SK-N-SH (cell line): Measurements from ENCODE around the gene HSD17B7. TPM values are rescaled to one million over a fixed set of nuclear protein-coding genes. Genes with fewer than 3 reads are reported as not detected.
"Not testable (repeated sequence)": the region's sequence is repeated elsewhere in the genome, so short reads cannot be mapped to it uniquely, and the experiment has no call there.

Experiments
- CTCF ChIA-PET: fragments of 300-600, 350-600 bp; formaldehyde crosslinking; extraction: SDS; loops from one replicate; lab custom pipeline; 2021; lab: Yijun Ruan, JAX
- POLR2A ChIA-PET: fragments of 350-600 bp; sonication (Branson Sonifier 250); formaldehyde crosslinking; extraction: SDS; loops from one replicate; lab custom pipeline; 2020; ENCODE audit warnings: antibody characterized with exemption, inconsistent platforms; lab: Yijun Ruan, JAX
- DNase-seq: peaks from one replicate; pipeline ENCODE4 v3.0.0; 2012
- H2AFZ ChIP-seq: fragments of 200-600 bp; sonication (generic); 2 replicates; pipeline ENCODE4 v1.8.1; 2016; ENCODE audit warnings: antibody characterized with exemption, mild to moderate bottlenecking, low read depth
- H3F3A ChIP-seq: fragments of 200-600 bp; sonication (generic); replicated peaks from 2 replicates; pipeline ENCODE3; 2016; ENCODE audit warnings: antibody characterized with exemption, mild to moderate bottlenecking; ENCODE audit not compliant: insufficient read depth
- H3K27ac ChIP-seq, 2 experiments: fragments of 200-500 bp in 1 of 2; fragments of 200-600 bp in 1 of 2; sonication (Bioruptor generic) in 1 of 2; sonication (generic), shearing (Covaris generic) in 1 of 2; 2 replicates each; pipeline versions ENCODE4 v1.5.1 to v1.6.1; 2014 to 2016; ENCODE audit warnings: low read depth in 2 of 2, inconsistent platforms in 1 of 2, low read length in 1 of 2, mild to moderate bottlenecking in 1 of 2, mixed read lengths in 1 of 2
- H3K27me3 ChIP-seq: fragments of 200-600 bp; sonication (generic), shearing (Covaris generic); 2 replicates; pipeline ENCODE4 v1.6.1; 2016; ENCODE audit warnings: mixed run types; ENCODE audit not compliant: insufficient read depth
- H3K36me3 ChIP-seq, 2 experiments: fragments of 200-500 bp in 1 of 2; fragments of 200-600 bp in 1 of 2; sonication (Bioruptor generic) in 1 of 2; sonication (generic) in 1 of 2; replicated peaks in 1 of 2; 2 replicates each; pipeline versions ENCODE3 to v1.5.1; 2014 to 2016; ENCODE audit warnings: low read length in 1 of 2, mild to moderate bottlenecking in 1 of 2; ENCODE audit not compliant: insufficient read depth in 2 of 2, control insufficient read depth in 1 of 2
- H3K4me1 ChIP-seq, 2 experiments: fragments of 200-500 bp in 1 of 2; fragments of 200-600 bp in 1 of 2; sonication (Bioruptor generic) in 1 of 2; sonication (generic), shearing (Covaris generic) in 1 of 2; 2 replicates each; pipeline versions ENCODE4 v1.5.1 to v1.6.1; 2014 to 2016; ENCODE audit warnings: low read depth in 1 of 2, low read length in 1 of 2, mixed run types in 1 of 2; ENCODE audit not compliant: insufficient read depth in 2 of 2, control insufficient read depth in 1 of 2
- H3K4me2 ChIP-seq: fragments of 200-600 bp; sonication (generic), shearing (Covaris generic); 2 replicates; pipeline ENCODE4 v1.6.1; 2017; ENCODE audit warnings: mixed run types
- H3K4me3 ChIP-seq, 2 experiments: fragments of 200-500 bp in 1 of 2; fragments of 200-600 bp in 1 of 2; sonication (Bioruptor generic) in 1 of 2; sonication (generic), shearing (Covaris generic) in 1 of 2; 2 replicates each; pipeline versions ENCODE4 v1.5.1 to v1.8.1; 2014 to 2016; ENCODE audit warnings: low read depth in 2 of 2, inconsistent platforms in 1 of 2, low read length in 1 of 2, mild to moderate bottlenecking in 1 of 2, mixed read lengths in 1 of 2, moderate library complexity in 1 of 2
- H3K79me2 ChIP-seq: fragments of 200-600 bp; sonication (generic); 2 replicates; pipeline ENCODE4 v1.8.1; 2017; ENCODE audit warnings: mild to moderate bottlenecking; ENCODE audit not compliant: insufficient read depth
- H3K9ac ChIP-seq: fragments of 200-600 bp; sonication (generic); 2 replicates; pipeline ENCODE4 v1.6.1; 2017; ENCODE audit warnings: mixed run types
- H3K9me2 ChIP-seq: fragments of 200-600 bp; sonication (generic); 2 replicates; pipeline ENCODE4 v1.6.1; 2017; ENCODE audit warnings: mixed run types
- H3K9me3 ChIP-seq: fragments of 200-600 bp; sonication (generic); 2 replicates; pipeline ENCODE4 v1.6.1; 2017; ENCODE audit warnings: mixed run types, mild to moderate bottlenecking, moderate library complexity
- H4K20me1 ChIP-seq: fragments of 200-600 bp; sonication (generic); 2 replicates; pipeline ENCODE4 v1.6.1; 2017; ENCODE audit warnings: mild to moderate bottlenecking, mixed run types; ENCODE audit not compliant: insufficient read depth
- CTCF ChIP-seq: fragments of 200-600 bp; sonication (generic); IDR thresholded peaks from 2 replicates; pipeline ENCODE4 v1.6.1; 2017; ENCODE audit warnings: antibody characterized with exemption, mild to moderate bottlenecking, moderate library complexity
- RAD21 ChIP-seq: IDR thresholded peaks from 2 replicates; pipeline ENCODE4 v1.6.1; 2012; ENCODE audit warnings: mild to moderate bottlenecking, low read length
- SMC3 ChIP-seq: IDR thresholded peaks from 2 replicates; pipeline ENCODE4 v1.6.1; 2012; ENCODE audit warnings: low read depth, low read length, improper control_type of control experiment
- WGBS: methylation state at CpG from one replicate; pipeline ENCODE4 v1.1.6; 2017; ENCODE audit warnings: low lambda C conversion rate; 5-methylcytosine and 5-hydroxymethylcytosine counted together
- polyA plus RNA-seq, 3 experiments: library from polyadenylated mRNA; depleted of rRNA; stranded (reverse); fragments of >200 nt; gene quantifications; 2 replicates each; pipeline ENCODE4 v1.2.3, GENCODE V29; 2012

HSD17B7 gene
- polyA plus RNA-seq, 1 of the 3 experiments (the other 2 are of a cell fraction): 14.5 TPM

DNA sequence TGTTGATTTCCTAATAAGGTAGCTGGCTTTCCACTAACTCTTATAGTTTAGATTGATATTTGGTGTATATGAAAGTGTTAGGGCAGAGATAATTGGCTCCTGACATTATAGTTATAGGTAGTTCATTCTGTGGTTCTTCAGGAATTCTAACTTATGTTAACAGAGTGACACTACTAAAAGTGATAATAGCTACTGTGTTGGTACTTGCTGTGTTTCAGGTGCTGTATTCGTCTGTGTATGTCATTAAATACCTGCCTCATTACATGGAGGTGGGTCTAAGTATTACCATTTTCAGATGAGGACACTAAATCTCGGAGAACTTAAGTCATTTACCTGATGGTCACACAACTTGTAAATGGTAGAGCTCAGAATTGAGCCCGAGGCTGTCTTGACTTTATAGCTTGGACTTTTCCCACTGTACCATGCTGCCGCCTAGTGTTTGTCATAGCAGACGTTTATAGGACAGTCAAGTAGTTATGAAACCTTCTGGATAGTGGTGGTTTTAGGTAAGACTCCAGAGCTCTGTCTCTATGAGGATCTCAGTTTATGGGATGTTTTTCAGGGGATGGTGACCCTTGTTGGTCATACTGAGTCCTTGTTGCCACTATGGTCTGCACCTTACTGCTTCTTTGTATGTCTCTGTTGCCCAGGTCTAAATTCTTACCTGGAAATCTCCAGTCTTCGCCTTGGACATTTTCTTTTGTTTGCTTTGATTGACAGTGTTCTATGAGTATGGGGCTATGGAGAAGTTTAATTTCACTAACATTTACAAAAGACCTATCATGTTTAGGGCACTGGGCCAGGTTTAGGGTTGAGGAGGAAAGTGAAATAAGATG lies 9.7 kb downstream of the HSD17B7 start:
- H3K4me3 ChIP-seq, POLR2A ChIA-PET, H3F3A ChIP-seq, H2AFZ ChIP-seq, H3K4me2 ChIP-seq, H3K27ac ChIP-seq, H3K9me3 ChIP-seq, H3K9me2 ChIP-seq: not testable (repeated sequence)
- WGBS: 35% methylated on average over 6 of the region's 6 CpGs
- H3K36me3 ChIP-seq: peaks cover 18% of the 10 kb centered on the region in 2 experiments
- CTCF ChIA-PET: interaction anchor here (0.6 to 3.1 kb wide), 19 partner anchors 27 to 744 kb away, joined by 3 to 44 read pairs (median 3); partner anchors contain the start of gene RGS4
- peak; percentile 32 for DNase-seq
- peak; percentile 73 for TF ChIP-seq CTCF
- peak; percentile 74 for TF ChIP-seq SMC3
- peak; percentile 77 for TF ChIP-seq RAD21
- TF ChIP-seq, all 33 proteins: peak for 3; not testable (repeated sequence) for 30
- H3K4me1 ChIP-seq, H4K20me1 ChIP-seq, H3K79me2 ChIP-seq, H3K9ac ChIP-seq, H3K27me3 ChIP-seq: not testable (repeated sequence)

- POLR2A ChIA-PET, H2AFZ ChIP-seq, H3K4me3 ChIP-seq, H3K27me3 ChIP-seq, H4K20me1 ChIP-seq, H3F3A ChIP-seq, H3K9ac ChIP-seq, H3K4me2 ChIP-seq, H3K9me3 ChIP-seq, H3K4me1 ChIP-seq, DNase-seq, H3K79me2 ChIP-seq, CTCF ChIA-PET, H3K36me3 ChIP-seq, H3K9me2 ChIP-seq, H3K27ac ChIP-seq: not testable (repeated sequence)
- WGBS: 100% methylated on average over 1 of the region's 2 CpGs
Observed at GRCh38 chr1:162807503-162807902, 17.0 kb downstream of the HSD17B7 start.

DNA sequence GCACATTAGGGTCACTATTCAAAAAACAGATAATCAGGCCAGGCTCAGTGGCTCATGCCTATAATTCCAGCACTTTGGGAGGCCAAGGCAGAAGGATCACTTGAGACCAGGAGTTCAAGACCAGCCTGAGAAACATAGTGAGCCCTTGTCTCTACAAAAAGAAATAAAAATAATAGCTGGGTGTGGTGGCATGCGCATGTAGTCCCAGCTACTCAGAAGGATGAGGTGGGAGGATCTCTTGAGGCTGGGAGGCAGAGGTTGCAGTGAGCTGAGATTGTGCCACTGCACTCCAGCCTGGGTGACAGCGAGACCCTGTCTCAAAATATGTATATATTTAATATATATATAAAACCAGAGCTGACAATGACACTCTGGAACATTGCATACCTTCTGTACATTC lies 21.9 kb downstream of the HSD17B7 start:
- H3F3A ChIP-seq, H4K20me1 ChIP-seq, H3K79me2 ChIP-seq, DNase-seq, H3K36me3 ChIP-seq, H3K27ac ChIP-seq, H3K4me1 ChIP-seq, H3K27me3 ChIP-seq, H3K9me3 ChIP-seq, H3K4me2 ChIP-seq, H3K4me3 ChIP-seq, CTCF ChIA-PET, H3K9ac ChIP-seq, H3K9me2 ChIP-seq, H2AFZ ChIP-seq, POLR2A ChIA-PET: not testable (repeated sequence)
- 95% methylated on average over 2 of the region's 2 CpGs for WGBS

DNA sequence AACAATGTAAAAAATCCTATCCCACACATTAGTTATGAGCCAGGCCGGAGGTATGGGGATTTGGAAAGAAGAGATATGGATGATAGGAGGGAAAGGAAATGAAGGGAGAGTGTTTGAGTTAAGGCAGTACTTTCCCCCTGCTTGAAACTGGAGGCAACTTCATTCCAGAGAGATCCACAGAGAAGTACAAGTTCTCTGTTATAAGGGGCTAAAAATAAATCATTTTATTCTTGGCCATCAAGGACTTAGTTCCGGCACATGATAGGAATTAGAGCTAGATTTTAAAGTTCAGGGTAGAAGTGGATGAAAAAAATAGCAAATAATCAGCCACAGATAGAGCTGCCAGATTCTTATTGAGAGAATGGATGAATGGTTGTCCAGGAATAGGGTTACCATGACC lies 27.6 kb downstream of the HSD17B7 start:
- H3K27ac ChIP-seq, H3K4me2 ChIP-seq, H3K27me3 ChIP-seq, H3K9me2 ChIP-seq, H3K4me3 ChIP-seq, H3K79me2 ChIP-seq, H3K36me3 ChIP-seq, H3K9ac ChIP-seq, H3K9me3 ChIP-seq, POLR2A ChIA-PET, DNase-seq, H4K20me1 ChIP-seq, H2AFZ ChIP-seq: not testable (repeated sequence)
- 53% methylated on average over 2 of the region's 2 CpGs for WGBS
- H3K4me1 ChIP-seq: peaks cover 12 to 13% of the 10 kb centered on the region in 2 experiments
- peaks cover 12% of the 10 kb centered on the region for H3F3A ChIP-seq
- CTCF ChIA-PET: interaction anchor here (1.2 kb wide), 1 partner anchor 60 kb away, joined by 3 read pairs; no protein-coding TSS in a partner anchor

- H3K27ac ChIP-seq, H3K79me2 ChIP-seq, H4K20me1 ChIP-seq, DNase-seq, H3K9ac ChIP-seq, H3K4me3 ChIP-seq, POLR2A ChIA-PET, H3K4me2 ChIP-seq, H3K36me3 ChIP-seq, H3K27me3 ChIP-seq, H3K9me3 ChIP-seq, H3K9me2 ChIP-seq, H2AFZ ChIP-seq: not testable (repeated sequence)
- CTCF ChIA-PET: interaction anchor here (1.2 kb wide), 1 partner anchor 60 kb away, joined by 3 read pairs; no protein-coding TSS in a partner anchor
- 60% methylated on average over 1 of the region's 1 CpG for WGBS
- H3F3A ChIP-seq: peaks cover 17% of the 10 kb centered on the region
- H3K4me1 ChIP-seq: peaks cover 15 to 18% of the 10 kb centered on the region in 2 experiments
Observed at GRCh38 chr1:162818666-162819065, 28.2 kb downstream of the HSD17B7 start.
